Retinal pigment epithelial cell (primary cell): ENCODE results near the gene ARSI.
A peak's percentile ranks its signal among the peaks of the same experiment; 100 is the strongest.

Experiments used
- DNase-seq: peaks from one replicate; pipeline ENCODE4 v3.0.0-alpha.2; 2010; ENCODE audit warnings: low read depth
- H3K4me3 ChIP-seq: 2 replicates; pipeline ENCODE4 v1.5.1; 2011; ENCODE audit warnings: mild to moderate bottlenecking, low read length, control low read depth, moderate library complexity
- CTCF ChIP-seq: conservative IDR thresholded peaks from 2 replicates; pipeline ENCODE4 v1.5.1; 2011; ENCODE audit warnings: low read depth, low read length, control low read depth, inconsistent platforms

Gene ARSI

GRCh38 chr5:150261231-150261630 lies 41.5 kb downstream of the ARSI start:
- no peak for TF ChIP-seq CTCF
- no peak for DNase-seq

GRCh38 chr5:150258130-150258529 lies 44.6 kb downstream of the ARSI start:
- no peak overlapping the region for H3K4me3 ChIP-seq
- no peak for DNase-seq
- no peak for TF ChIP-seq CTCF

More at GRCh38 chr5:150261231-150261630, 41.5 kb downstream of the ARSI start:
- no peak overlapping the region for H3K4me3 ChIP-seq

- no peak for TF ChIP-seq CTCF
- no peak for DNase-seq
- H3K4me3 ChIP-seq, result no peak overlapping the region
Measured at GRCh38 chr5:150257424-150257823, 45.3 kb downstream of the ARSI start.

GRCh38 chr5:150256410-150257064 lies 46.2 kb downstream of the ARSI start:
- no peak for DNase-seq
- H3K4me3 ChIP-seq, result no peak overlapping the region
- TF ChIP-seq CTCF, result peak; percentile 46

- no peak overlapping the region for H3K4me3 ChIP-seq
- TF ChIP-seq CTCF, result no peak
- no peak for DNase-seq
Measured at GRCh38 chr5:150255659-150256409, 46.9 kb downstream of the ARSI start.

- no peak overlapping the region for H3K4me3 ChIP-seq
- no peak for TF ChIP-seq CTCF
- DNase-seq, result no peak
Measured at GRCh38 chr5:150254774-150255173, 47.9 kb downstream of the ARSI start.

GRCh38 chr5:150254363-150254762 lies 48.3 kb downstream of the ARSI start:
- no peak for DNase-seq
- TF ChIP-seq CTCF, result no peak
- no peak overlapping the region for H3K4me3 ChIP-seq
